Measurements from ENCODE around the gene INTS4.
"Not testable (repeated sequence)": the region's sequence is repeated elsewhere in the genome, so short reads cannot be mapped to it uniquely, and the experiment has no call there.

The INTS4 gene

DNA sequence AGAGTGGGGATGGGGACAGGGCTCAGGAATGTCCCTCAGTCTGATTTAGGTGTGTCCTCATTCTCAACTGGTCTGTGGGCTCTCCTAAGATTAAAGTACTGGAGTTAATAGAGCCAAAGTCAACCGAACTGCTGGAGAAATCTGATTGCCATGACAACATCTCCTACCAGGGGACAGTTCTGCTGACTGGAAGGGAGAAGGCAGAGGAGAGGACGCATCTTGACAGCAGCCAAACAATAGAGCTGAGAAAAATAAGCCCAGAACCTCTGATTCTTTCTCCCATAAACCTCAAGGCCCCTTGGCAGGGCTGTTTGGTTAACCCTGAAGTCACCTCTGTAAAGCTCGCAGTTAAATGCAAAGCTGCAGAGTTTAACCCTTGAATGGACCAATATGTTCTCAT lies 25.8 kb upstream of the INTS4 start:
- no peak for TF ChIP-seq ZFX (IDR thresholded peaks at IDR 0.05; ENCODE audit: borderline replicate concordance)
- TF ChIP-seq, protein P1, sequence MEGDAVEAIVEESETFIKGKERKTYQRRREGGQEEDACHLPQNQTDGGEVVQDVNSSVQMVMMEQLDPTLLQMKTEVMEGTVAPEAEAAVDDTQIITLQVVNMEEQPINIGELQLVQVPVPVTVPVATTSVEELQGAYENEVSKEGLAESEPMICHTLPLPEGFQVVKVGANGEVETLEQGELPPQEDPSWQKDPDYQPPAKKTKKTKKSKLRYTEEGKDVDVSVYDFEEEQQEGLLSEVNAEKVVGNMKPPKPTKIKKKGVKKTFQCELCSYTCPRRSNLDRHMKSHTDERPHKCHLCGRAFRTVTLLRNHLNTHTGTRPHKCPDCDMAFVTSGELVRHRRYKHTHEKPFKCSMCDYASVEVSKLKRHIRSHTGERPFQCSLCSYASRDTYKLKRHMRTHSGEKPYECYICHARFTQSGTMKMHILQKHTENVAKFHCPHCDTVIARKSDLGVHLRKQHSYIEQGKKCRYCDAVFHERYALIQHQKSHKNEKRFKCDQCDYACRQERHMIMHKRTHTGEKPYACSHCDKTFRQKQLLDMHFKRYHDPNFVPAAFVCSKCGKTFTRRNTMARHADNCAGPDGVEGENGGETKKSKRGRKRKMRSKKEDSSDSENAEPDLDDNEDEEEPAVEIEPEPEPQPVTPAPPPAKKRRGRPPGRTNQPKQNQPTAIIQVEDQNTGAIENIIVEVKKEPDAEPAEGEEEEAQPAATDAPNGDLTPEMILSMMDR (IDR thresholded peaks at IDR 0.05): no peak
- H3K27ac ChIP-seq: no peak overlapping the region

DNA sequence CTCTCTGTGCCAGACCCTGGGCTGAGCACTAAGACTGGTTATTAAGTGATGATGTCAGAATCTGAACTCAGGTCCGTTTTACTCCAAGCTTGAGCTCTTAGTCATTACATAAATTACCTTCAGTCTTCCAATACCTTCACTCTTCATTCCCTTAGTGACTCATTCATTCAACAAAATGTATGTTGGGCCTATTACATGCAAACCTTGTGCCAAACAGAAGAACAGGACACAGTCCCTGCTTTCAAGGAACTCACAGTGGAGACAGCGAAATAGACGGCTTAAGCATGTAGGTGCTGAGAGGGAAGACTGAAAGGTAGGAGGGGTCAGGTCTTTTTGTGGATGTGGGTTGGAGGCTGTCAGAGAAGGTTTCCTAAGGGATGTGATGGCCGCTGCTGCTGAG lies 25.3 kb upstream of the INTS4 start:
- H3K27ac ChIP-seq: no peak overlapping the region
- TF ChIP-seq ZFX (IDR thresholded peaks at IDR 0.05; ENCODE audit: borderline replicate concordance): no peak
- TF ChIP-seq, protein P1 (IDR thresholded peaks at IDR 0.05): no peak

DNA sequence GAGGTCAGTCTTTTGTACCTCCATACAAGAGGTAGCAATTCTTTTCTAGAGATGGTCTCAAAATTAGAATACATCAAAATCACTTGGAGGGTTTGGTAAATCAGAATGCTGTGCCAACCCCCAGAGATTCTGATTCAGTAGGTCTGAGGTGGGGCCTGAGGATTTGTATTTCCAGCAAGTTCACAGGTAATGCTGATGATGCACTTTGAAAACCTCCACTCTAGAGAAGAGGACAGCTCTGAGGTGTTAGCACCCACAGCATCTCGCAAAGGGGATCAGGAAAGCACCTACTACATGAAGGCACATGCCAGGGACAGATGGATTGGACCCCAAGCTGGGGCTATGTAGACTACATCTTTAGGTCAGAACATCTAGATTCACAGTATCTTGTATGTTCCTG lies 21.4 kb upstream of the INTS4 start:
- no peak overlapping the region for H3K27ac ChIP-seq
- TF ChIP-seq ZFX (IDR thresholded peaks at IDR 0.05; ENCODE audit: borderline replicate concordance): no peak
- TF ChIP-seq, protein P1 (IDR thresholded peaks at IDR 0.05): no peak

DNA sequence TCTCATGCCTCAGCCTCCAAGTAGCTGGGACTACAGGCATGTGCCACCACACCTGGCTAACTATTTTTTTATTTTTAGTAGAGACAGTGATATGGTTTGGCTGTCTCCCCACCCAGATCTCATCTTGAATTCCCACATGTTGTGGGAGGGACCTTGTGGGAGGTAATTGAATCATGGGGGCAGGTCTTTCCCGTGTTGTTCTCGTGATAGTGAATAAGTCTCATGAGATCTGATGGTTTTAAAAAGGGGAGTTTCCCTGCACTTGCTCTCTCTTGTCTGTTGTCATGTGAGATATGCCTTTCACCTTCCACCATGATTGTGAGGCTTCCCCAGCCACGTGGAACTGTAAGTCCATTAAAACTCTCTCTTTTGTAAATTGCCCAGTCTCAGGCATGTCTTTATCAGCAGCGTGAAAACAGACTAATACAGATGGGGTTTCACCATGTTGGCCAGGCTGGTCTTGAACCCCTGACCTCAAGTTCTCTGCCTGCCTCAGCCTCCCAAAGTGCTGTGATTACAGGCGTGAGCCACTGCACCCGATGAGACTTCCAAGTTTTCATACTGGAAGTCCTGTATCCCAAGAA lies 20.6 kb upstream of the INTS4 start:
- H3K27ac ChIP-seq: not testable (repeated sequence)

DNA sequence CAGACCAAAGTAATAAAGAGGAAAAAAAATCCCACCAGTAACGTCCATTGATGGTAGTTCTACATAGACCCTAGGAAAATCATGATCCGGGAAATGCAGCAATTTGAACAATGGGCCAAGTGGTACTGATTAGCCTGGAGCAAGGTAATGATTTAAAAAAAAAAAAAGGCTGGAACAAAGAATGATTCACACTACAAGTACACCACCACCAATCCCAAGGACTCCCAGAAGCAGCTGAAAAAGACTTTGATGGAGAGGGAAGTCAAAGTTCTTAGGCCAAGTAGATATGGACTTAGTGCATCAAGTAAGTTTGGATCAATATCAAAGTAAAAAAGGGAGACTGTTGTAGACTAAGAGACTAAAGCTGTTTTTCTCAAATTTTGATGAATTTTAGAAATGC lies 16.8 kb upstream of the INTS4 start:
- TF ChIP-seq, protein P1 (IDR thresholded peaks at IDR 0.05): no peak
- TF ChIP-seq ZFX (IDR thresholded peaks at IDR 0.05; ENCODE audit: borderline replicate concordance): no peak
- H3K27ac ChIP-seq: no peak overlapping the region

DNA sequence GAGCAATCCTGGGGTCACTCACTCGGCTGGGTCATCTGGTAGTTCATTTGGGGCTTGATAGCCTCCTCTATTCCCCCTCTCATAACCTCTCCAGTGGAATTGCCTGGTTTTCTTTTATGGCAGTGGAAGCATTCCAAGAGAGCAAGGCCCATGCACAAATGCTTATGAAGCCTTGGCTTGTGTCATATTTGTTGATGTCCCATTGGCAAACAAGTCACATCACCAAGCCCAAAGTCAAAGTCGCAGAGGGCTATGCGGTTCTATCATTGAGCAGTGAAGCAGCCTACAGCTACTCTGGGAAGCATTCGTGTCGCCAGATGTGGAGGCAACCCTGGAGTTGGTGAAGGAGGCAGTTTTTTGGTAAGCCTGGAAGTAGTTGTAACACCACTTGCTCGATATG lies 16.3 kb upstream of the INTS4 start:
- no peak overlapping the region for H3K27ac ChIP-seq
- TF ChIP-seq ZFX (IDR thresholded peaks at IDR 0.05; ENCODE audit: borderline replicate concordance): no peak
- TF ChIP-seq, protein P1 (IDR thresholded peaks at IDR 0.05): no peak

DNA sequence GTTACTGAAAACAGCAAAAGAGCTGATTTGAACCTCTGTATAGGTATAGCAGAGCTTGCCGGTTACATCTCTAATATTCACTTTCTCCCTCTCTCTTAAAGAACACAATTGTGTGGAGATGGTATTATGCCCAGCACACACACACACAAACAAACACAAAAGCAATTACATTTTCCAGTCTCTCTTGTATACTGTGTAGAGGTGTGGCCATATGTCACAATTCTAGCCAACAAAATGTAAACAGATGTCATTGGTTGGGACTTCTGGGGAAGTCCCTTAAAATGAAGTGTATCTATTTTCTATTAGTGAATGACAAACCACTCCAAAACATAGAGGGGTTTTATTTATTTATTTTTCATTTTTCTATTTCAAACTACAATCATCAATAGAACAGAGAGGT lies 15.8 kb upstream of the INTS4 start:
- H3K27ac ChIP-seq: no peak overlapping the region
- no peak for TF ChIP-seq ZFX (IDR thresholded peaks at IDR 0.05; ENCODE audit: borderline replicate concordance)
- TF ChIP-seq, protein P1 (IDR thresholded peaks at IDR 0.05): no peak

DNA sequence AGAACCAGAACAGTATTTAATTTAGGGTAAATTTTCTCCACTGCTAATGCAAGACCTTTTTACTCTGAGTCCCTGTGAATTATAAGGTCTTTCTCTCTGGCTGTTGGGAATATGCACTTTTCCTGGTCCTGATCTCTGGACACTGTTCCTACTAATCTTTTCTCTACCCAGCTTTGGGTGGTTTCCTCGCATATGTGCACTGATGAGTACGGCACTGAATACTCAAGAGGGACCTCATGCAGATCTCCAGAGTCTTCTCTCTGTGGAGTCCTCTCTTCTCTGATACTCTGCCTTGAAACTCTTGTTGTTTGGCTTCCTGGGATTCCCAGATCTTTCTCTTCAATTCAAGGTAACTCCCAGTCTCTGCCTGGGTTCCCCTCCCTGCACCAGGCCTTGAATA lies 14.6 kb upstream of the INTS4 start:
- TF ChIP-seq, protein P1 (IDR thresholded peaks at IDR 0.05): no peak
- no peak for TF ChIP-seq ZFX (IDR thresholded peaks at IDR 0.05; ENCODE audit: borderline replicate concordance)
- no peak overlapping the region for H3K27ac ChIP-seq

Measured in 22Rv1 (cell line).